Hippocampal formation (tissue), 2 donors: ENCODE data around the gene PPT2.
A peak's percentile ranks its signal among the peaks of the same experiment; 100 is the strongest.

Experiments used
- DNase-seq, 2 donors: peaks; one replicate each; lab custom pipeline; 2025; lab: John Stamatoyannopoulos, UW

The PPT2 gene

GRCh38 chr6:32153564-32154513 lies at the start of gene PPT2:
Gene PPT2, plus strand, starts transcription at chr6:32154141. Its CDS starts 454 bp downstream, at chr6:32154595.
- DNase-seq, result peak; percentile 84 to 91

- no peak for DNase-seq
Measured at GRCh38 chr6:32105433-32105832, 48.5 kb upstream of the PPT2 start.

- DNase-seq, result no peak
Measured at GRCh38 chr6:32107406-32107805, 46.5 kb upstream of the PPT2 start.

- DNase-seq, result no peak
Measured at GRCh38 chr6:32108094-32108627, 45.8 kb upstream of the PPT2 start.

- no peak for DNase-seq
Measured at GRCh38 chr6:32108727-32109113, 45.2 kb upstream of the PPT2 start.

- DNase-seq, result no peak
Measured at GRCh38 chr6:32109114-32109764, 44.7 kb upstream of the PPT2 start, which contains the start of gene TNXB. Gene TNXB, minus strand, starts transcription at chr6:32109338. Its CDS starts 11,140 bp downstream, at chr6:32098198.

GRCh38 chr6:32109765-32110160 lies 44.2 kb upstream of the PPT2 start:
- DNase-seq, result no peak

GRCh38 chr6:32110632-32111031 lies 43.3 kb upstream of the PPT2 start:
- DNase-seq, result no peak

GRCh38 chr6:32111424-32112066 lies 42.4 kb upstream of the PPT2 start:
- no peak for DNase-seq

GRCh38 chr6:32112431-32112980 lies 41.4 kb upstream of the PPT2 start:
- no peak for DNase-seq

- DNase-seq, result peak; percentile 48 to 61
Measured at GRCh38 chr6:32113386-32114352, 40.3 kb upstream of the PPT2 start.

GRCh38 chr6:32114796-32115195 lies 39.1 kb upstream of the PPT2 start:
- DNase-seq, result no peak

- no peak for DNase-seq
Measured at GRCh38 chr6:32115623-32116022, 38.3 kb upstream of the PPT2 start.

GRCh38 chr6:32116674-32117073 lies 37.3 kb upstream of the PPT2 start:
- DNase-seq, result no peak

GRCh38 chr6:32117461-32117860 lies 36.5 kb upstream of the PPT2 start:
- no peak for DNase-seq

- DNase-seq, result peak; percentile 80 to 92
Measured at GRCh38 chr6:32118782-32119628, 34.9 kb upstream of the PPT2 start.

- DNase-seq, result no peak
Measured at GRCh38 chr6:32120573-32121059, 33.3 kb upstream of the PPT2 start.

- no peak for DNase-seq
Measured at GRCh38 chr6:32123681-32124080, 30.3 kb upstream of the PPT2 start.

GRCh38 chr6:32126880-32127279 lies 27.1 kb upstream of the PPT2 start:
- no peak for DNase-seq

- no peak for DNase-seq
Measured at GRCh38 chr6:32127409-32127716, 26.6 kb upstream of the PPT2 start.
